ENCODE data around the gene SEL1L2.

SEL1L2 gene

GRCh38 chr20:13960119-13960518 is 30.3 kb downstream of the SEL1L2 start:
- H3K4me2 ChIP-seq (ENCODE audit: low read length), result no peak overlapping the region
- H3K27ac ChIP-seq, result no peak overlapping the region
- H3K4me1 ChIP-seq, result no peaks in the 10 kb centered on the region
- H2AFZ ChIP-seq, result no peak overlapping the region
- no peak overlapping the region for H3K9ac ChIP-seq
- no peak for TF ChIP-seq CTCF (IDR thresholded peaks at IDR 0.05)
- H3K9me3 ChIP-seq (ENCODE audit: control insufficient read depth, low read length), result no peaks in the 10 kb centered on the region
- H3K36me3 ChIP-seq (ENCODE audit: control insufficient read depth, insufficient read depth, low read length), result no peaks in the 10 kb centered on the region
- no peak overlapping the region for H3K4me3 ChIP-seq (ENCODE audit: low read depth, low read length)
- no peaks in the 10 kb centered on the region for H3K27me3 ChIP-seq (ENCODE audit: control insufficient read depth, insufficient read depth, low read length)
- H3K79me2 ChIP-seq, result no peaks in the 10 kb centered on the region

GRCh38 chr20:13953227-13953626 is 37.2 kb downstream of the SEL1L2 start:
- Histone ChIP-seq H3K4me1 (no peaks in the 10 kb centered on the region), H3K4me2 (ENCODE audit: low read length) (no peak overlapping the region), H3K79me2 (no peaks in the 10 kb centered on the region), H3K4me3 (ENCODE audit: low read depth, low read length) (no peak overlapping the region), H3K9me3 (ENCODE audit: control insufficient read depth, low read length) (no peaks in the 10 kb centered on the region), H3K27me3 (ENCODE audit: control insufficient read depth, insufficient read depth, low read length) (no peaks in the 10 kb centered on the region), H3K27ac (no peak overlapping the region), H3K36me3 (ENCODE audit: control insufficient read depth, insufficient read depth, low read length) (no peaks in the 10 kb centered on the region), H3K9ac (no peak overlapping the region), H2AFZ (no peak overlapping the region)
- no peak for TF ChIP-seq CTCF (IDR thresholded peaks at IDR 0.05)

GRCh38 chr20:13947719-13948118 is 42.7 kb downstream of the SEL1L2 start:
- no peaks in the 10 kb centered on the region for H3K4me1 ChIP-seq
- H3K4me3 ChIP-seq (ENCODE audit: low read depth, low read length), result no peak overlapping the region
- no peak overlapping the region for H2AFZ ChIP-seq
- no peaks in the 10 kb centered on the region for H3K36me3 ChIP-seq (ENCODE audit: control insufficient read depth, insufficient read depth, low read length)
- H3K27ac ChIP-seq, result no peak overlapping the region
- no peaks in the 10 kb centered on the region for H3K9me3 ChIP-seq (ENCODE audit: control insufficient read depth, low read length)
- H3K79me2 ChIP-seq, result no peaks in the 10 kb centered on the region
- no peaks in the 10 kb centered on the region for H3K27me3 ChIP-seq (ENCODE audit: control insufficient read depth, insufficient read depth, low read length)
- no peak for TF ChIP-seq CTCF (IDR thresholded peaks at IDR 0.05)
- no peak overlapping the region for H3K4me2 ChIP-seq (ENCODE audit: low read length)
- H3K9ac ChIP-seq, result no peak overlapping the region

- H2AFZ ChIP-seq, result no peak overlapping the region
- no peak overlapping the region for H3K4me2 ChIP-seq (ENCODE audit: low read length)
- no peaks in the 10 kb centered on the region for H3K36me3 ChIP-seq (ENCODE audit: control insufficient read depth, insufficient read depth, low read length)
- H3K79me2 ChIP-seq, result no peaks in the 10 kb centered on the region
- H3K27ac ChIP-seq, result no peak overlapping the region
- no peaks in the 10 kb centered on the region for H3K27me3 ChIP-seq (ENCODE audit: control insufficient read depth, insufficient read depth, low read length)
- no peaks in the 10 kb centered on the region for H3K9me3 ChIP-seq (ENCODE audit: control insufficient read depth, low read length)
- TF ChIP-seq CTCF (IDR thresholded peaks at IDR 0.05), result no peak
- no peak overlapping the region for H3K9ac ChIP-seq
- no peaks in the 10 kb centered on the region for H3K4me1 ChIP-seq
- H3K4me3 ChIP-seq (ENCODE audit: low read depth, low read length), result no peak overlapping the region
These were observed 49.4 kb downstream of the SEL1L2 start for GRCh38 chr20:13941031-13941430.

- TF ChIP-seq CTCF (IDR thresholded peaks at IDR 0.05), result no peak
- Histone ChIP-seq H3K79me2 (no peaks in the 10 kb centered on the region), H3K4me3 (ENCODE audit: low read depth, low read length) (no peak overlapping the region), H3K27ac (no peak overlapping the region), H3K27me3 (ENCODE audit: control insufficient read depth, insufficient read depth, low read length) (no peaks in the 10 kb centered on the region), H3K4me2 (ENCODE audit: low read length) (no peak overlapping the region), H2AFZ (no peak overlapping the region), H3K36me3 (ENCODE audit: control insufficient read depth, insufficient read depth, low read length) (no peaks in the 10 kb centered on the region), H3K4me1 (no peaks in the 10 kb centered on the region), H3K9ac (no peak overlapping the region), H3K9me3 (ENCODE audit: control insufficient read depth, low read length) (no peaks in the 10 kb centered on the region)
These were observed 53.4 kb downstream of the SEL1L2 start for GRCh38 chr20:13936781-13937576.
